GM19455 (cell line): ENCODE data around the gene CXCR1.
"Not testable (repeated sequence)": the region's sequence is repeated elsewhere in the genome, so short reads cannot be mapped to it uniquely, and the experiment has no call there.

Experiments used
- ATAC-seq: cut with Tn5 transposase; IDR thresholded peaks from one replicate; pipeline ENCODE4 v1.9.1; 2021; ENCODE audit not compliant: unreplicated experiment

CXCR1 gene

DNA sequence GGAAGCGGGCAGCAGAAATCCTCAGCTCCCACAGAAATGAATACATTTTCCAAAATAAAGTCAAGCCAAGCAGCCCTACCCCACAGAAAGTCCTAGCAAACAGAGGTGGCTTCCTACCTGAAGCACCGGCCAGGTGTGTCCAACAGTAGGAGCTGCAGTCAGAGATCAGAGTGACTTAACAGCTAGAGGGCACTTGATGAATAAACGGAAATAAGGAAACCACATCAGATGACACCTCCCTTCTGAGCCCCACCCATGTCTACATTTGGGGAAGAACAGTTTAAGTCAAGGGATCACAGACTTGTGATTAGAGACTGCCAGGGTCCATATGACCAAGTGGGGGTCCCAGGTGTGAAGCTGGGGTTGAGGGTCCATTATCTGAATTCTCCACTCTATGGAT lies at the start of gene CXCR1:
Gene CXCR1, minus strand, starts transcription at position 172 of the 400 bp plus-strand sequence. CDS start 1,751 bp downstream, outside the sequence.
- no peak for ATAC-seq

DNA sequence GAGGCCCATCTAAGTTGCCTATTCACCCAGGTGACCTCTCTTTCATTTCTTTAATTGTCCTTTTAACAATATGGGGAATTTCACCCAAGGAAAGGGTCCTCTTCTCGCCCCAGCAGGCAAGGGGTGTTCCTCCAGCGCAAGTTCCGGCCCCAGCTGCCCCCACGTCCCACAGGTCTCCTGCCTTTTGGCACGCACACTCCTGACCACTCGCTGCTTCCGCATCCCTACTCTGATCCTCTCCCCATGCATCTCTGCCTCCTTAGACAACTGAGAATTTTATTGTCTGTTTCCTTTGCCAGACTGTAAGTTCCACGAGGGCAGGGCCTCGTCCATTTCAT lies 49.5 kb upstream of the CXCR1 start:
- ATAC-seq = no peak

DNA sequence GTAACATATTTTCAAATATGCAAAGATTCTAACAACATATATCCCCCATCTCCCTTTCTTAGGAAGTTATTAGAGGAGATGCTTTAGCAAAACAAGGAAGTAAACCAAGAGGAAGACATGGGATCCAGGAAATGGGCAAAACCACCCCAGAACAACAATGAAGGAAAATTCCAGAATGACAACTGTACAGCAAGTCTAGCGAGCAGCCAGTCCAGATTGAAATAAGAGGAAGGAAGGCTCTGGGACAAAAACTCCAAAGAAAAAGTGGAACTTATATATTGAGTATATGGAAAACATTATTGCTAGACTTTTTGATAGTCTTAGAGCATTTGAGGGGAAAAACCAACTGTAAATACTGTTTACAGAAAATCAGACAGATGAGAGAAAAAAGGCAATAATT lies 47.4 kb upstream of the CXCR1 start:
- no peak for ATAC-seq

DNA sequence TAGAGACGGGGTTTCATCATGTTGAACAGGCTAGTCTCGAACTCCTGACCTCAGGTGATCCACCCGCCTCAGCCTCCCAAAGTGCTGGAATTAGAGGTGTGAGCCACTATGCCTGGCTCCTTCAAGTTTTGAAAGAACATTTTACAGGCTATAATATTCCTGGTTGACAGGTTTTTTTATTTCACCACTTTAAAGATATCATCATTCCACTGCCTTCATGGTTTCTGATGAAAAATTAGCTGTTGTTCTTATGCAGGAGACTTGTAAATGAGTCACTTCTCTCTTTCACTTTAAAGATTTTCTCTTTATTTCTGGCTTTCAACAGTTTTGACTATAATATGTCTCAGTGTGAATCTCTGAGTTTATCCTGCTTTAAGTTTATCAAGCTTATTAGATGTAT lies 42.3 kb upstream of the CXCR1 start:
- no peak for ATAC-seq

DNA sequence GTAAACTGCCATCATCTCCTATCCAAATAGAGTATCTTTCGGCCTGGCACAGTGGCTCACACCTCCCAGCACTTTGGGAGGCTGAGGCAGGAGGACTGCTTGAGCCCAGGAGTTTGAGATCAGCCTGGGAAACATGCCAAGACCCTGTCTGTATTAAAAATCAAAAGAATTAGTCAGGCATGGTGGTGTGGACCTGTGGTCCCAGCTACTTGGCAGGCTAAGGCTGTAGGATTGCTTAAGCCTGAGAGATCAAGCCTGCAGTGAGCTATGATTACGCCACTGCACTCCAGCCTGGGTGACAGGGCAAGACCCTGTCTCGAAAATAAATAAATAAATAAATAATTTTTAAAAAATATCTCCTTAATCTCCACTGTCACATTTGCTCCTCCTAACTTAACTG lies 35.5 kb upstream of the CXCR1 start:
- ATAC-seq = no peak

DNA sequence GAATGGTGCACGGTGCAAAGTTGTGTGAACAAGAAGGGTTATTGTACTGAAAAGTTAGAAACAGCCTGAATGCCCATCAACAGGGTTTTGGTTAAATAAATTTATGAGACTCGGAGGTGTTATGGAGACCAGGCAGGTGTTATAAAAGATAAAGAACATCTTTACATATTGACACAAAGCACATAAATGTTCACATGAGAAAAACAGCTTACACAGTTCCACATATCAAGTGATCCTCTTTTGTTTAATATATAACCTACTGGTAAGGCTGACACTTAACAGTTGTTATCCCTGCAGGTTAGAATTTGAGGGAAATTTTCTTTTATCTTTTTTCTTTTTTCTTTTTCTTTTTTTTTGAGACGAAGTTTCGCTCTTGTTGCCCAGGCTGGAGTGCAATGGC lies 30.2 kb upstream of the CXCR1 start:
- ATAC-seq = no peak

DNA sequence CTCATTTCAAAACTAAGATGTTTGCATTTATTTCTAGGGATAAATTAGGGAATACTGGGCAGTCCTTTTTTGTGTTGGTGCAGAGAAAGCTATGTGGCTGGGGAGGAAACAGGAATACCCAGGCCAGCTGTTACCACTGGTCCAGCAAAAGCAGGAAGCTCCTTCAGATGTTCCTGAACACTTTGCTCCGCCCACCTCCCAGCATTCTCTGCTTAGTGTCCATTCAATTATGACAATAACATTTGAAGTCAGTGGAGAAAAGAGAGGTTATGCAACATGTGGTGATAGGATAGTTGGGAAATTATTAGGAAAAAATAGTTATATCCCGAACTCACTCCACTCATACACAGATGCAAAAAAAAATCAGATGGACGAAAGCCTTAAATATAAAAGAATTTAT lies 28.1 kb upstream of the CXCR1 start:
- ATAC-seq = no peak

DNA sequence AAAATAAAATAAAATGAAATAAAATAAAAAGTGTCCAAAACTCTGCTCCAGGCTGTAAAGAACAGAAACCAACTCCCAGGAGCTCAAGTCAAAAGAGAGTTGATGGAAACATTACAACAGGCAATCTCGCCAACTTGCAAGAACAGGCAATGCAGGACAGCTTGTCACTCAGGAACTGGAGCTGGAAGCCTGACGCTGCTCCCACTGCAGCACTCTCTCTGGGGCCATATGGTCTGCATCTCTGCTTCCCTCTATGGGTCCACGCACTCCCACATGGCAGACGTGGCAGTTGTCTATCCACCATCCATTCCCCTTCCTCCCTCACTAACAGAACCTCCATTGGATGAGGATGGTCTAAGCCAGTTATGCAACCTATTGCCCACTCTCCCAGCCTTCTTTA lies 26.9 kb upstream of the CXCR1 start:
- ATAC-seq = no peak

DNA sequence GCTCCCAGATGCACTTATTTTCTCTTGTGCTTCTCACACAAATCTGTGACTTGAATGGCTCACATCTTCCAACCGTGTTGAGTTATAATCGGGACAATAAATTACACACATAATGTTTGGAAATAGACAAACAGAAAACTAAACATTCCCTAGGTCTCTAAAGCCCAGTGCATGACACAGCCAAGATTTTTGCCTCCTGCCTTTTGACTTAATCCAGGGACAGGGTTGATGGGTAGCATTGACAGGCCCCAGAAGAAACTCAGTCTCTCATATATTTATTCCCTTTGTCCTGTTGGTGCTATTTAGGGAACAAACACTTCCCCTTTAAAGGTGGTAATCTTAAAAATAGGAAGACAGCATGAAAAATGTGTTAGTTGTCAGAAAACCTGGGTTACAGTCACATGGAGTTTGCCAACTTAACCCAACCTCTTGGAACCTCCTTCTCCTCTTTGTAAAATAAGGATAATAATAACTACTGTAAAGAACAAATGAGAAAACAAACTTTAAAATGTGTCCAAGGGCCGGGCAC lies 26.2 kb upstream of the CXCR1 start:
- ATAC-seq = no peak

DNA sequence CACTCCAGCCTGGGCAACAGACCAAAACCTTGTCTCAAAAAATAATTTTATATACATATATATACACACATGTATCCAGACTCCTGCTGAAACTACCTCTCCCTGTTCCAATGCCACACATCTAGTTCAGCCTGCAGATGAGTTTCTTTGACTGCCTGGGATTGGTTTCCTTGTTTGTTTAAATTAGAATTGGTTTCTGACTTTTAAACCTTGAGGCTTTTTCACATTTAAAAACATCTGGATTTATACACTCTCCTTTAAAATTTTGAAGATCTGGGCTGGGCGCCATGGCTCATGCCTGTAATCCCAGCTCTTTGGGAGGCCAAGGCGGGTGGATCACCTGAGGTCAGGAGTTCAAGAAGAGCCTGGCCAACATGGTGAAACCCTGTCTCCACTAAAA lies 21.8 kb upstream of the CXCR1 start:
- ATAC-seq = no peak

DNA sequence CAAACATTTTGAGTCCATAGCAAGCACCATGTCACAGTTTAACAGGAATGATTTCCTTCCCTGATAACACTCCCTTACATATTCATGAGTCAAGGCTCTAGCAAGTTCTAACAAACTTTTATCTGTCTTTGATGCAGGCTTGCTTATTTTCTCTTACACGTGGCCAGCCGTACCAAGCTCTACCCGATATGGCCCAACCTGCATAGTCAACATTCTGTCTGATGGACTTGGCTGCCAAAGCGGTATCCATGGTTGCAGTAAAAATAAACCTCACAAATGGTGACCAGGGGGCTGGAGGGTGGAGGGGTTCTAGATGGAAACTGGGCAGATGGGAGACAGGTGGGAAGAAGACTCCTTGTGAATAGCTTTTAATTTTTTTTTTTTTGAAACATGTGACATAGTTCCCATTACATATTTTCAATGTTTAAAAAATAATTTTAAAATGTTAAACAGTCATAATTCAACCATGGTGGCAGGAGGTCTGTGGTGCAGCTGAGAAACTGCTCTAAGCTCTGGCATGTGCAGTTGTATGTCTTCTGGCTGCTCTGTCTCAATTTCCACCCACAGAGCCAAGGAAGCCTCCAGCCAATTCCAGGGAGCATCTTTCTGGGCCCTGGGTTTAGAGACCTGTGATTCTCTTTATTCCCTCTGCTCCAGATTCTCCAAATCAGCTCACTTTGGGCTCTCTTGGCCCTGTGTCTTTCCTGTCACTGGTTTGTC lies 20.7 kb upstream of the CXCR1 start:
- ATAC-seq = no peak

DNA sequence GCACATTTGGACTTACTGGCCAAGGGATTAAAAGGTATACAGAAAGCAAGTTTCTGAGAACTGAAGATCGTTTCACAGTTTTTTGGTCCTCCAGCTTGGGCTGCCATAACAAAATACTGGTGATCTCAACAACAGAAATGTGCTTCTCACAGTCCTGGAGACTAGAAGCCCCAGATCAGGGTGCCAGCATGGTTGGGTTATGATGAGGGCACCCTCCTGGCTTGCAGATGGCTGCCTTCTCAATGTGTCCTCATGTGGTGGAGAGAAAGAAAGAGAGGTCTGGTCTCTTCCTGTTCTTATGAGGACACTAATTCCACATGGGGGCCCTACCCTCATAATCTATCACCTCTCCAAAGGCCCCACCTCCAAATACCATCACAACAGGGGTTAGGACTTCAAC lies 20.1 kb upstream of the CXCR1 start:
- no peak for ATAC-seq

DNA sequence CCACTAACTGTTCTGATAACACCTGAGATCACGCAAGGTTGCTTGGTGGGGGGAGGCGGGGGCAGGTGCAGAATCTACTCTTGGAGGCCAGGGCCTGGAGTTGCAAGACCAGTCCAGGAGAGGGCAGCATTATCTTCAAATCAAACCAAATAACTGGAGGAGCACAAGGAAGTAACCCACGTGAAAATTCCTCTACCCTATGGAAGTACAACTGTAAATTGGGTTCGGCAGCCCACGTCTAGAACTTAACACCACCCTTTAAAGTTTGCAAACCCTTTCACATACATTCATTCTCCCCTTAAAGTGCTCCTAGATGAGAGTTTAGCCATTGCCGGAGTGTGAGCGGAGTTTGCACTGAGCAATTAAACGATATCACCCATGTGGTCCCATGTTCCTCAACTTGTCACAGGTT lies 19.6 kb upstream of the CXCR1 start:
- no peak for ATAC-seq

DNA sequence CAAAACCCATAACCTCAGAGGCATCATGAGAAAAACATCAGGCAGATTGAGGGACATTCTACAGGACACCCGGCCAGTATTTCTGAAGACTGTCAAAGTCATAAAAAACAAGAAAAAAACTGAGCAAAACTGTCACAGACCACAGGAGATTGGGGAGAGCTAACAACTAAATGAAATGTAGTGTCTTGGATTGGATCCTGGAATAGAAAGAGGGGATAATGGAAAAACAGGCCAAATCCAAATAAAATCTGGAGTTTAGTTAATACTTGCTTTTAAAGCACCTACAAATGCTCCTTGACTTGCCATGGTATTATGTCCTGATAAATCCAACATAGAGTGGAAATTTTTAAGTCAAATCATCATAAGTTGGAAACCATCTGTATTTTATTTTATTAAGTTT lies 17.6 kb upstream of the CXCR1 start:
- no peak for ATAC-seq

DNA sequence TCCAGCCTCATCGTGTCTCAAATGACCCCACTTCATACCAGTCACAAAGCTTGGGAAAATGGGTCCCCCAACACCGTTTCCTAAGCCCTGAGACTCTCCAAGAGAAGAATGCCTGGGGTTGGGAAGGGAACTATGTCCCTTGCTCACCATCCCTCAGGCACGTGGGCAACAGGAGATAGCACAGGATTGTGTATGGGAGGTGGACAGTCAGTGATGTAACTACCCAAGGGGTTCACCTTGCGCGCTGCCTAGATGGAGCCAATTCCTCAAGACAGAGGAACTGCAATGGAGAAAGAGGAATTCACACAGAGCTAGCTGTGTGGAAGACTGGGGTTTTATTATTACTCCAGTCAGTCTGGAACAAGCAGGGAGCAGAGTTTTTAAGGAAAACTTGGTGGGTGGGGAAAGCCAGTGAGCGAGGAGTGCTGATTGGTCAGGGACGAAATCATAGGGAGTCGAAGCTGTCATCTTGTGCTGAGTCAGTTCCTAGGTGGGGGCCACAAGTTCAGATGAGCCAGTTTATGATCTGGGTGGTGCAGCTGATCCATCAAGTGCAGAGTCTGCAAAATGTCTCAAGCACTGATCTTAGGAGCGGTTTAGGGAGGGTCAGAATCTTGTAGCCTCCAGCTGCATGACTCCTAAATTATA lies 13.8 kb upstream of the CXCR1 start:
- no peak for ATAC-seq

DNA sequence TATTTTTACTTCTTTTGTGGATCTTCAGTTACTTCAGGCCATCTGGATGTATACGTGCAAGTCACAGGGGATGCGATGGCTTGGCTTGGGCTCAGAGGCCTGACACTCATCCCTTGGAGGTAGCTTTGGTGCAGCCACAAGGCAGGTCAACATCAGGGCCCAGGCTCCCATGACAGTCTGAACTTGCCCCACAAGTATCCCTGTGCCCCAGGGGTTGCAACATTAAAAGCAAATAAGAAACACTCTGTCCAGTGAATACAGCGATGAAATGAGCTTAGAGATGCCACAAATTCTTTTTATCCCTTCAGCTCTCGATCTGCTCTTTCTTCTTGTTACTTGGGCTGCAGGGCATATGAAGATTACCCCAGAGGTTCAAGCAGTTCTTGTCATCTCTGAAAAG lies 13.0 kb upstream of the CXCR1 start:
- ATAC-seq = no peak

DNA sequence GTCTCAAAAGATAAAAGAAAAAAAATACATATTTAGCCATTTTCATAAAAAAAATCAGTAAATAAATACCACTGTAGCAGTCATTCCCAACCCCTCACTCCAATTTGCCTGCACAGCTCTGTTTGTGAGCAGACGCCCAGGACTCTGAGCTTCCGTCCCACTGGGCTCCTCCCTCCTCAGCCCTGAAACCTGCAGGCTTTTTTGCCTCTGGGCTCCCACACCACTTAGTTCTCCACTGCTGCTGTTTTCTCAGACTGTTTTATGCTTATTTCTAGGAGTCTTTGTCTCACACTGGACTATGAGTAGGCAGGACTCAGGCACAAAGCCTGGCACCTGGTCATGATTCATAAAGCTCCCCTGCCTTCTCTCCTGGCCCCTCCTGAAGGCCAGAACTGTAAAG lies 6.1 kb upstream of the CXCR1 start:
- ATAC-seq = no peak

DNA sequence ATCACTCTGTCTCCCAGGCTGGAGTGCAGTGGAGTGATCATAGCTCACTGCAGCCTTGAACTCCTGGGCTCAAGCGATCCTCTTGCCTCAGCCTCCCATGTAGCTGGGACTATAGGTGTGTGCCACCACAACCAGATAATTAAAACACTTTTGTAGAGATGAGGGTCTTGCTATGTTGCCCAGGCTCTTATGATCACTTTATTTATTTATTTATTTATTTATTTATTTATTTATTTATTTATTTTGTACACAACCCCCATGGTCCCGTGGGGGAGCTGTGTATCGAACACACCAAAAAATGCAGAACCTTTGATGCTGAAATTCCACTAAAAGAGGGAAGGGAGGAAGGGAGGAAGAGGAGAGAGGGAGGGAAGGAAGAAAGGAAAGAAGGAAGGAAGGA lies 5.0 kb upstream of the CXCR1 start:
- ATAC-seq = not testable (repeated sequence)

DNA sequence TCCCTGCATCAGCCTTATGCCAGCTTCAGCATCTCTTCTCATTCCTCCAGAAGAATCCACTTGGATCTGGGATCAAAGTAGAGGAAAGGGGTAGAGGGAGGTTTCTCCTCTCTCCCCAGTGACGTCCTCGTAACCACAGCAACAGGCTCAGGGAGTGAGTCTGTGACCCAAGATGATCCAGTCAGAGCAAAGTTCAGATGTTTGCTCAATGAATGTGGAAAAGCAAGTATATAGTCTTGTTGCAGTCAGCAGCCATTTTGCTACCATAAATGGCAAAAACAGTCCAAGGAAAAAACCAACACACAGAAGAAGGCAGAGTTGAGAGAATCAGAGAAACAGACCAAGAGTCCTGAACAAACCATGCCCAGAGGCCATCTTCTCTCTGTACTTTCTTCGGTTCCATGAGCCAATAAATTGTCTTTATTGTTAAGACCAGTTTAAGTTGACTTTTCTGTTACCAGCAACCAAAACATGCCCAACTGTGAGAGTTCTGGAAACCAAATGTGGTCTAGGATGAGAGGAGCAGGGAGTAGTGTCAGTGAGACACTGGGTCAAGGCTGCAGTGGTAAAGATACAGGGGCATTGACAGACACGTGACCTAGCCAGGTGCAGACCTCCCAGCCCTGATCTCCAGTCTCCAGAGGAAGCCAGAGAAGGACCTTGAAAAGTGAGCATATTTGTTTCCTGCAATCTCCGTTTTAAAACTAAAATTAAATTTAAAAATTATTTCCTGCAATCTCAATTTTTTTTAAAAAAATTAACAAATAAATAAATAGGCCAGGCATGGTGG lies 3.2 kb upstream of the CXCR1 start:
- ATAC-seq = no peak

DNA sequence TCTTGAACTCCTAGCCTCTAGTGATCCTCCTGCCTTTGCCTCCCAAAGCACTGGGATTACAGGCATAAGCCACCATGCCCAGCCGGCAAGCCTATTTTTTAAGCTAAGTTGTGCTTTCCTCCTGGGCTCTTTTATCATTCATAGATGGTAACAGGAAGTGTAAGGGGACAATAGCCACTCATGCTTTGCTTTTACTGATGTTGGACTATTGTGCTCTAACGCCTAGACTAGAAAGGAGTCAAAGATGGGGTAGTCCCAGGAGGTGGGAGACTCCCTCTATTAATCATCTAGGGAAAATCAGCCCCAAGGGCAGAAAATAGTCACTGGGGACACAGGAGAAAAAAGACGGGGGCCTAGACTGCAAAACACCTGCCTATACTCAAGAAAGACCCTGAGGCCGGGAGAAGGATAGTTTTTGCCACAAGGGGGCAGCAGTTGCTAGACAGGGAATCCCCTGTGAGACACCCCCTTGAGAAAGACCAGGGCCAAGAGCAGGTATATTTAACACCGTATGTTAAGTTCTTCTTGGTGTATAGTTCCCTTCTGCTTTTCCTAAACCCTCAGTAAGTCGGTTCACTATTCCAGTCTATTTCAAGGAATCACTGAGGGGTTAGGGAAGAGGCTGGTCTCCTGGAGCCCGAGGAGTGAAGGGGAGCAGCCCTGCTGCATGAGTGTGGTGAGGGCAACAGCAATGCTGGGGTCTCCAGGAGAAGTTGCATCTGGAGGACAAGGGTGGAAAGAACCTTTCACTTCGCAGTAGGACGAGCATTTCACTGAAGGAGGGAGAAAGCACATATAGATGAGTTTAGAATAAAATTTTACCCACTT lies 2.1 kb upstream of the CXCR1 start:
- no peak for ATAC-seq

DNA sequence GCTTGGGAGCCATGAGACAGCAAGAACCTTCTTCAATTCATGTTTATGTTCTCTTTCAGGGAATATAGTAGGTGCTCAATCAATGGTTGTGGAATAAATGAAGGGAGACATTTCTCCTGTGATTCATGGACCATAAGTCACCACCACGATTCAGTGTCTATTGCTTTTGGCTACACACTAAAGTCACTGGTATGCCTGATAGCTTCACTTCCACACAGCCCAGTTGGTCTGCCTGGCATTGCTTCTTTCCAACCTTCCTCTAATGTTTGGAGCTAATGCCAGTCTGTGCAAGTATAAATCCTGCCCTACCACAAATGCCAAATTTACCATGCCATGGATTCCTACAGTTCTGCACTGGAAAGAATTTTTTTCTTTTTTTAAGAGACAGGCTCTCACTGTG lies 1.3 kb upstream of the CXCR1 start:
- ATAC-seq = no peak
